Fibroblast of skin of right quadriceps (primary cell): ENCODE results near the gene THSD7A.
A peak's percentile ranks its signal among the peaks of the same experiment; 100 is the strongest.

ENCODE experiments used
- DNase-seq: peaks from one replicate; pipeline ENCODE4 v3.0.0-alpha.2; 2013

The THSD7A gene

DNA sequence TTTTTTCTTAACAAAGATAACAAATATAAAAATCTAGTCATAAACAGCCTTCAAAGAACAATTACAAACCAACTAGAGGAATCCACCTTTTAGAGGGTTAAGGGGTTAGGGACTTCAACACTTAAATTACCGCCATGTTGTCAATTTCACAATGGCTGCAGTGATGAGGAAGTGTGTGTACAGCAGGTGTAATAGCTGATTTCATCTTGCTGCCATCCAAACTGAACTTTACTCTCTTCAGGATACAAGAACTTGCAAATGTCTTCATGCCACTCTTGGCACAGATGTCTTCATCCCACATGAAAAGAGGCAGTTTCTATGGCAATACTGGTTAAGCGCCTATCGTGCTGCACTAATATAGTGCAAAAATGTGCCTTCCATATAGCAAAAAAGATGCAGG, 457.4 kb downstream of the THSD7A start:
- DNase-seq: no peak

DNA sequence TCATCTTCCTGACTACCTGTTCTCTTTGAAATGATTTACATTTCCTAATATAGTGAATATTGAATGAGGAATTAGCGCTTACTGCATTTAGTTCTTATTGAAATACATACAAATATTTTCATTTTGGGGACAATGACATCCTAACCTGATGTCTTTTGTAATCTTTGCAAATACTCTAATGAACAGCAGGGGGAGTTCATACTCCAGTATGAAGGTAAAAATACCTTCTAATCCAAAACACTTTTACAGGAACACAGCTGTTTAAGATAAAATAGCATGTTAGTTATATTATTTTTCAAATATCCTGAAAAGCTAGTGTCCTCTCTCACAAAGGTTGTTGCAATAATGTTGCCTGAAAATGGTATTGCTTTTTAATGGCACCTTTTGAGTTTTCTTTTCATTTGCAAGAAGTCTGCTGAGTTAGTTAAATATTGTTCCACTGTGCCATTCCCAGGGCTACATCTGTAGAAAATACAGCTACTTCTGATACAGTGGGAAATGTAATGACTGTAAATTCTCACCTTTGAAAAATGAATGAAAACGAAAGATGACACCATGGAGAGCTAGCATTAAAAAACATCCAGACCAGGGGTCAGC, 458.4 kb downstream of the THSD7A start:
- peak; percentile 7 for DNase-seq

DNA sequence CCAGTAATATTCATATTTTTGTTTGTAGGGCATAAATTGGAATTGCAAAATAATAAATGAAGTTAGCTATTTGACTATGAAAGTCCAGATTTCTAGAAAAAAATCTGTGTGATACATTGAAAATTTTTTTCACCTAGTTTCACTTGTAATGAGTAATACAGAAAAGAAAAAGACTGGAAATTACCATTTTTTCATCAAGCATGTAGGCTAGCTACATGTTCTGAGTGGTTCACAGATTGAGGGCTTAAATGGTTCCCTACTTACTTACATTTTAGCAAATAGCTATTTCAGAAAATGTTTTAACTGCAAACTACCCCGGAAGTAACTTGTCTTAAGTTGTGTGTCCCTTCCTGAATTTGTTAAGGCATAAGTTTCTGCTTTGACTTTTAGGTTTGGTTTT, 462.3 kb downstream of the THSD7A start:
- no peak for DNase-seq

- no peak for DNase-seq
Observed at GRCh38 chr7:11366118-11366517, 465.9 kb downstream of the THSD7A start.

GRCh38 chr7:11358637-11359036, 473.4 kb downstream of the THSD7A start:
- DNase-seq: no peak

DNA sequence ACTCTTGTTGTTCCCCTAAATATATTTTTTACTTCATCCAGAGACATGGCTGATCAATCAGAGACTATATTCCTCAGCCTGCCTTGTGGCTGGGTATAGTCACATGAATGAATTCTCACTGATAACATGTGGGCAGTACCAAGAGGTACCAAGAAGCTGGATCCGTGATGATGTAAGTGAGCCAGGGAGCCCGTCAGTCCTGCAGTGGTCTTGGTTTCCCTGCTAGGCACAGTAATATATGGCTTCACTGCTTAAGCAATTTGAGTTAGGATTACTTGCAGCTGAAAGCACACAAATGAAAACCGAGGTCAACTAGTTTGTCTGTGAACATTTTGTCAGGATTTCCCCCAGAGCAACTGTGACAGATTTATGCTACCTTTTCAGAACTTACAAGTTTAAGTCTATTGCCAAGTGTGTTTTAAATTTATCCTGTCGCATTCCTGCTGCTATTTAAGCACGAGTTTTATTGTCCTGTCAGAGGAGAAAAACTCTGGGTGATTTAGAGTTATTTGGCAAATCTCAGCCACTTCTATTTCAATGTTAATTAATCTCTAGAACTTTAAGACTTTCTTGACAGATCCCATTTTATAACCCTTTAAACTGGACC, 476.5 kb downstream of the THSD7A start:
- DNase-seq: peak; percentile 46

- DNase-seq: no peak
Observed at GRCh38 chr7:11346302-11346701, 485.7 kb downstream of the THSD7A start.

DNA sequence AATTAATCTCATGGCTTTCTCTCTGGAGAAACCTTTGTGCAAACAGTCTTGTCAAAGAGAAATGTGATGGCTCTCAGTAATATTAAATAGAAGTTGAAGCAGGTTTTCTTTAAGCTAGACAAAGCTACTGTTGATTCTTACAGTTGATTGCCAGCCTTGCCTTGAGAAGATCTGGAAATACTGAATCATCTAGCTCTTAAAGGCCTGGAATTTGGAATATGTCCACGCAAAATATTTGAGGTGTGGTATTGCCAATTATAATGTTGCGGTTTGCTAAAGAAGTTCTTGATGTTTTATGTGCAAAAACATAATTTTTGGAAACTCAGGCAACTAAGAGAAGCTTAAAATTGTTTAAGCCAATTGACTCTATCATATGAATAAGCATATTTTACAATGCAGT, 486.4 kb downstream of the THSD7A start:
- peak; percentile 72 for DNase-seq

DNA sequence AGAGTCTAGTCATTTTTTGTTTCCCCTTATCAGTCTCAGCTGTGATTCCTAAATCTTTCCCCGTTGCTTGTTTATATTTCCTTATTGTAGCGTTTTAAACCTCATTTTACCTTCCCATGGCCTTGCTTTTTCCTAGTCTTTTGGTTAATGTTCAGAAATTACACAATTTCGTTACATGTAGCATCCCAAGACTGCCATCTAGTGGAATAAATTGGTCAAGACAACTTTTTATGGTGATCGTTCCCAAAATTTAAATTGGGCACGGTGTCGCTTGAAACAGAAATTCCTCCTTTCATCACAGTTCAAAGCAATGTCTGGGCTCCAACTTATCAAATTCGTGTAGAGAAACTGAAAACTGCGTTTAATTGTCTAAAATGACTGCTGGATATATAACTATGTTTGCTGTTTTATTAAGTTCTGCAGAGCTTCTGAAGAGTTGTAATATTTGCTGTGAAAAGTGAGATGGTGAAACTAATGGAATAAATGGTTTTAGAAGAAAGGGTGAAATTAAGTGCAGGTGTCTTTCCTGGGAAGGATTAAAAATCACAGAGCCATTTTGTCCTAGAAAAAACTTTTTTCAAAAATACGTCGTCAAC, 488.1 kb downstream of the THSD7A start:
- DNase-seq: peak; percentile 45

DNA sequence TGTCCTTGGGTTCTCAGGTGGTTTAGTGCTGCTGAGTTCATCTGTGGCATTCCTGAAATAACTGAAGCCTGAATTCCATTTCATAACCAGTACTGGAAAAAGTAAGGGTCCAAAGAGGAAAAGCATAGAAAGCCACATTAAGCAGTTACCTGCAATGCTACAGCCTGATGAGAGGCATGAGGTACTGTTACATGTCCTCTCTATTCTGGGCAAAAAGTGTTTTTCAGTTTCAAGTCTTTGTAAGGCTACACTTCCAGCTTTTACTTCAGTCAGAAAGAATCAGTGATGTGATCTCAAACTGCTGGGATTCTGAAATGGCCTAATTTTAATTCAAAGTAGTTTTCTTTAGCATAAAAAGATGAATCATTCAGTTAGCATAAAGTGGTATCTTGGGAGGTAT, 488.9 kb downstream of the THSD7A start:
- DNase-seq: no peak

- DNase-seq: peak; percentile 40
Observed at GRCh38 chr7:11341285-11341944, 490.6 kb downstream of the THSD7A start.

DNA sequence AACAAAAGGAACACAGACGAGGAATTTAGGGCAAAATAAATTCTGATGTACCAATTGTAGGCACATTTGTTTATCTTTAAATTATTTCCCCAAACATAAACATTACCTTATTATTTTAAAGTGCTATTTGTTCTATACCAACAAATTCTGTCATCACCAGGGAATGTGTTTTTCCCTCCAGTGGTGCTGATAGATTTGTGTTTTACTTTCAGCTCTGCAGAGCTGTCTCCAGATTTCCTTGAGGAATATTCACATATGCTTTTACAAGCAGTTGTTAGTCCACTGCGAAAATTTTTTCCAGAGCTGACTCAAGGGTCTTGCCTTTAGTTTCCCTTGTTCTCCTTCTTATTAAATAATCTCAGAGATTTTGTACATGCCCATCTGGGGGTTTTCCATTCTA, 495.6 kb downstream of the THSD7A start:
- peak; percentile 15 for DNase-seq

GRCh38 chr7:11335947-11336346, 496.1 kb downstream of the THSD7A start:
- DNase-seq: peak; percentile 16

GRCh38 chr7:11332865-11333228, 499.2 kb downstream of the THSD7A start:
- DNase-seq: no peak

DNA sequence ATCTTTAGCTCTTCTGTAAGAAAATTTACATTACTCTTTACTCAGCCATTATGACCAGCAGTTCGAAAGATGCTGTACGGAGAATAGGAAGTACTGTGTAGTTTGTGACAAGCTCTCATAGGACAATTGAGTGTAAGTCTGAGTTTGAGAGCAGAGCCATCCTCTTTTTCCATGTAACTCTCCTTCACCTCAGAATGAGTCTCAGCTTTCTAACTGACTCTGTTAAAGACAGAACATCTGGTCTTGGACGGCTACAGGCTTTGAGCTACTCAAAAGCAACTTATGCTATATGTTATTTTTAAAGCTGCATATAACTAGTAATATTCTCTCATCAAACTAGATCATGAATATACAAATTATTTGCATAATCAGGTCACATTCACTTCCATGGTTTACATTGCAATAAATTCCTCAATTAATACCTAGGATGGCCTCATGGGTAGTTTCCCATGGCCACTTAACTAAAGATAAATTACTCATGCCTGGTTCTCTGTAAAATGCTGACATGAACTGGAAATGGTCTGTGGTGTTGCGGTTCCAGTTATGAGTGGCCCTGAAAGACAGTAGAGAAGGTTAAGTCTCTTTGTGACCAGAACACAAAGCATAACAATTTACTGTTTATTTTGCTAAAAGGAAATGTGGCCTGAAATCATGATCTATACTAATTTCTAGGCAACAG, 499.7 kb downstream of the THSD7A start:
- no peak for DNase-seq

- no peak for DNase-seq
Observed at GRCh38 chr7:11331128-11332102, 500.6 kb downstream of the THSD7A start.

- no peak for DNase-seq
Observed at GRCh38 chr7:11330717-11331116, 501.3 kb downstream of the THSD7A start.

DNA sequence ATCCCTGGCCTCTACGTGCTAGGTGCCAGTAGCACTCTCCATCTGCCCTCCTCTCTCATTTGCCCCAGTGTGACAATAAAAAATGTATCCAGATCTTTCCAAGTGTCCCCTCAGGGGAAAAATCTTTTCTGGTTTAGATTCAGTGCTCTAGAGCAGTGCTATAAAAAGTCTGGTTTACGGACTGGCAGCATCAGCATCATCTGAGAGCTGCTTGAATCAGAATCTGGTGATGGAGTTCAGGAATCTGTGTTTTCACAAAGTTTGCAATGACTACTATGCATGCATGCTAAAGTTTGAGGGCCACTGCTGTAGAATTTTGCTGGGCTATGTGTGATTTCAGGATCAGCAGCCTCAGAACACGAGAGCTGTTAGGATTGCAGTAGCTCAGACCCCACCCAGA, 501.8 kb downstream of the THSD7A start:
- DNase-seq: no peak

DNA sequence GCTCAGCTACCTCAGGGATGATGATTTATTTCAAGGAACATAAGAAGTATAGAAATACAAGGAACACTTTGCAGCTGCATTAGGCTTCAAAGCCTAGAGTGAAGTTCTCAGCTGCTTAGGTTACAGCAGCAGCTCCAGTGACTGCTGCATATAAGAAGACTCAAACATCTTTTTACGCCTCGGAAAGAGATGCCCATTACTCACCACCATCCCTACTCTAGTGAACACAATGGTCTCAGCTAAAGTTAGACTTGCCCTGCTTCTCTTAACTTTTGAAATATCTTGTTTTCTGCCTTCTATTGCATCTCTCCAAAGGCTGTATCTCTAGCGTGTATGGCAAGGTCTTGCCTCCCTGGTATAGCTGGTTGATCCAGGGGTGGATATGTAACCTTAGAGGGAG, 502.4 kb downstream of the THSD7A start:
- DNase-seq: no peak

- DNase-seq: peak; percentile 8
Observed at GRCh38 chr7:11328309-11328708, 503.7 kb downstream of the THSD7A start.

GRCh38 chr7:11327633-11328032, 504.4 kb downstream of the THSD7A start:
- no peak for DNase-seq
